Stimulated activated CD4-positive, alpha-beta T cell treated with anti-CD3 and anti-CD28 coated beads, TNF-alpha, amount 100 ng/mL, for 1 hour (primary cell): ENCODE measurements around the gene NDUFS8.

Source experiments
- DNase-seq, 3 donors: peaks; one replicate each; pipeline ENCODE4 v3.0.0-alpha.2; 2020; ENCODE audit warnings: low read depth in 3 of 3, low spot score in 1 of 3

The NDUFS8 gene

DNA sequence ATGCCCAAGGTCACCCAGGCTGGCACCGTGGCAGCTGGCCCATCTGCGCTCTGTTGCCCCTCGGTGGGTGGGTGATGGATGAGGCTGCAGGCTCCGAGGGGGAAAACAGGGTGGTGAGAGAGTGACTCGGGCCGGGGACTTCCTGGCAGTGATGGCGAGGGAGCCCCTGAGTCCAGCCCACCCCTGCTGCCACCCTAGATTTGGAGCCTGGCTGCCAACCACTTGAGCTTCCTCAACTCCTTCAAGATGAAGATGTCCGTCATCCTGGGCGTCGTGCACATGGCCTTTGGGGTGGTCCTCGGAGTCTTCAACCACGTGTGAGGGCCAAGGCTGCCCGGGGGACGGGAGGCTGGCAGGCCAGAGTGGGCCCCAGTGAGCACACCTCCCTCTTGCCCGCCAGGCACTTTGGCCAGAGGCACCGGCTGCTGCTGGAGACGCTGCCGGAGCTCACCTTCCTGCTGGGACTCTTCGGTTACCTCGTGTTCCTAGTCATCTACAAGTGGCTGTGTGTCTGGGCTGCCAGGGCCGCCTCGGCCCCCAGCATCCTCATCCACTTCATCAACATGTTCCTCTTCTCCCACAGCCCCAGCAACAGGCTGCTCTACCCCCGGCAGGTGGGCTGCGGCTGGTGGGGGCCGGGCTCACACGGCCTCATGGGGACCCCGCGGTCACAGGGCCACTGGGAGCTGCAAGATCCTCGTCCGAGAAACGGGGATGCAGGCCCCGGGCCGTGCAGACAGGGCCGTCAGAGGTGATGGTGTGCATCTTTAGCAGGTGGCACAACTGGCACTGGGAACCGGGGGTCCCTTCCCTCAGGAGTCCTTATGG is 18.4 kb downstream of the NDUFS8 start:
- no peak for DNase-seq

DNA sequence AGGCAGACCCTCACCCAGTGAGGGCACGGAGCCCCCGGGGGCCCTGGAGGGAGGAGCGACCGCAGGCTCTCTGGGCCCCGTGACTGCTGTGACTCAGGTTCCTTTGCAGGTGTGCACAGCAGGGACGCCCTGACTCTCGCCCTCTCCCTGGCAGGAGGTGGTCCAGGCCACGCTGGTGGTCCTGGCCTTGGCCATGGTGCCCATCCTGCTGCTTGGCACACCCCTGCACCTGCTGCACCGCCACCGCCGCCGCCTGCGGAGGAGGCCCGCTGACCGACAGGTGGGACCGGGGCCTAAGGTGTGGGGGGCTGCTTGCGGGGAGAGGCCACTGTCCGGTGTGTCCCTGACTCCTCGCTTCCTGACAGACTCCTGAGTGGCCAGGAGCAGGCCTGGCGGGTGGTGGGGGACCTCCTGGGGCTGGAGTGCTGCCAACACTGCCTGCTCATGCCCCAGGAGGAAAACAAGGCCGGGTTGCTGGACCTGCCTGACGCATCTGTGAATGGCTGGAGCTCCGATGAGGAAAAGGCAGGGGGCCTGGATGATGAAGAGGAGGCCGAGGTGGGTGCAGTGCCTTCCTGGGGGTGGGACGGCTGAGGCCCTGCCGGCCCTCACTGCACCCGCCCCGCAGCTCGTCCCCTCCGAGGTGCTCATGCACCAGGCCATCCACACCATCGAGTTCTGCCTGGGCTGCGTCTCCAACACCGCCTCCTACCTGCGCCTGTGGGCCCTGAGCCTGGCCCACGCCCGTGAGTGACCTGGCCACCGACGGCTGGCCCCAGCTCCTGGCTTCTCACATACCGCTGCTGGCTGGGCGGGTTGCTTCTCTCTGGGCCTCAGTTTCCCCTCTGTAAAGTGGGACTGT is 19.3 kb downstream of the NDUFS8 start:
- DNase-seq, result no peak

DNA sequence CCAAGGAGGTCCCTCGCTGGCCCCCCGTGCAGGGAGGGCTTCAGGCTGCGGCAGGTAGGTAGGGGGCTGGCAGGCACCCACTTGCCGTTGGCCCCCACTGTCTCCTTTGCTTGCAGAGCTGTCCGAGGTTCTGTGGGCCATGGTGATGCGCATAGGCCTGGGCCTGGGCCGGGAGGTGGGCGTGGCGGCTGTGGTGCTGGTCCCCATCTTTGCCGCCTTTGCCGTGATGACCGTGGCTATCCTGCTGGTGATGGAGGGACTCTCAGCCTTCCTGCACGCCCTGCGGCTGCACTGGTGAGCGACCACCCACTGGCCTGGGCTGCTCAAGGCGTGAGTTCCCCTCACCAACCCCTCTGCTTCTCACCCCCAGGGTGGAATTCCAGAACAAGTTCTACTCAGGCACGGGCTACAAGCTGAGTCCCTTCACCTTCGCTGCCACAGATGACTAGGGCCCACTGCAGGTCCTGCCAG is 19.9 kb downstream of the NDUFS8 start:
- DNase-seq, result no peak

DNA sequence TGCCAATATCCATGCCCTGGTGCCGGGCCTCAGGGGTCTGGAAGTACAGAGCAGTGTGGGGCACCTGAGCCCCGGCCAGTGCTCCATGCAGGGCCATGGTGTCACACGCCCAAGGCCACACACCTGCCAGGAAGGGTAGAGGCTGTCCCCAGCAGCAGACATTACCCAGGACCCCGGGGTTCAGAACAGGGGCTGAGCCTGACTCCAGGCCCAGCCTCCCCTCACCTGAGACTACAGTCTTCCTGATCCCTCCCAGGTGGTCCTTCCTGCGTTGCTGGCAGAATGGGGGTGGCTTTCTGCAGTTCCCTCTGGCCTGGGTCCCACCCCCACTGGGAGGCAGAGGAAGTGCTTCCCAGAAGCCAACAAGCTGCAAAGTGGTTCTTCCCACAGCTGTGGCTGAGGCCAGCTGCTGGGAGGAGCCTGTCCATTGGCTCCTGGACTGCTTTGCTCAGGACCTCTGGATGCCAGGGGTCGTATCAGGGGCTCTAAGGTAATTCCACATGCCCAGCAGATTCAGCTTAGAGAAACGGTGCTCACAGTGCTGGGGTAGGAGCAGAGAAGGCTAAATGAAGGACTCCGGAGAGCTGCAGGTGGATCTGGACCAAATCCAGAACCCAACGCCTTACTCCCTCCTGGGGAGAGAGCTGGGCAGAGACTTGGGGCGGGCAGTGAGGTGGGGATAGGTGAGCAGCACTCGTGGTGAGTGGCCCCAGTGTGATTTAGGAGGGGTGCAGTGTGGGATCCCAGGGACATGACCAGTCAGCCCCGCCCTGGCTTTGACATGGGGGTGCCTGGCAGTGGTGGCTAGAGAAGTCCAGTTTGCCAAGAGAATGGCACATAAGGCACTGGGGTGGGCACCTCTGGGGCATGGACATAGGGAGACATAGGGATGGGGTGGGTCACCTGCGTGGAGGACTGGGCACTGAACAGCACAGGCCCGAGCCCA is 21.0 kb downstream of the NDUFS8 start:
- DNase-seq, result no peak

DNA sequence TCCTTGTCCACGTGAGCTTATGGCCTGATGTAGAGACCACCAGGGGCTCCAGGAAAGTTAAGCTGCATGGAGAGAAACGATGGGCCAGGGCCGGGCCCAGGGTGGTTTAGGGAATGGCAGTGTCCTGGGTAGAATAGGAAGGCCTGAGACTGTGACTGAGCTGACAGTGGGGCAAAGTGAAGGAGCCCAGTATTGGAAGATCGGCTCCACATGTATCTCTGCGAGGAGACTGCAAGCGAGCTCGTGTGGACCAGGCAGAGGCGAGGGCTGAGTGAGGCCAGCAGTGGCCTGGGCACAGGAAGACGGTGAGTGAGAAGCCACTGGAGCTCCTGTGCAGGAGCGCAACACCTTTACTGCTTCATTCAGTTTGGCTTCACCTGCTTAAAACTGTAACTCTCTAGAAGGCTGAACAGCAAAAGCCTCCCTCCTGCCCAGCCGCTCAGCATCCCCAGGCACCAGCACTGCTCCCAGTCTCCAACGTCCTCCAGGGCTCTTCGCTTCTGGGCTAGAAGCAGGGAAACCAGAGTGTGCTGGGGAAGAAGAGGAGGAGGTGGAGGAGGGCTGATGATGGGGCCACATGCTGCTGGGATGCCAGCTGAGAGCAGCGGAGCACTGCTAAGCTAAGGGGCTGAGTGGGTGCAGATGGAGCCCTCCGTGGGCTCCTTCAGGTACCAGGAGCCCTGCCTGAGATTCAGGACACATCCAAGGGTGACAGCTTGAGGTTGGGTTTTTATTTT is 21.8 kb downstream of the NDUFS8 start:
- no peak for DNase-seq

DNA sequence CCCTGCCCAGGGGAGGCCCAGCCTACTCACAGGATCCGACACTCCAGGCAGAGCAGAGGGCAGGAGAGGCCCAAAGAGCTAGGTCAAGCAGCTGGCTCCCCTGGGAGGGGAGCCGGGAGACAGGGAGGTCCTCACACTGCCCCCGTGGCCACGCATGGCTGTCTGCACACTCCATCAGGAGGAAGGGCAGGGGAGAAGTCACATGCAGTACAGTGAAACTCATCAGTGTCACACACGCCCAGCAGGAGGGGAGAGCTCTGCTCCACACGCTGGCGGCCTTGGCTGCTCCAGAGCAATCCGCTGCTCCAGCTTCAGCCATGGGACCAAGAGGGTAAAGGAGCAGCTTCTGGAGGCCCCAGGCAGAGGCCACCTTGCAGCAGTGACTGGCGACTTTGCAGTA is 22.6 kb downstream of the NDUFS8 start:
- no peak for DNase-seq

DNA sequence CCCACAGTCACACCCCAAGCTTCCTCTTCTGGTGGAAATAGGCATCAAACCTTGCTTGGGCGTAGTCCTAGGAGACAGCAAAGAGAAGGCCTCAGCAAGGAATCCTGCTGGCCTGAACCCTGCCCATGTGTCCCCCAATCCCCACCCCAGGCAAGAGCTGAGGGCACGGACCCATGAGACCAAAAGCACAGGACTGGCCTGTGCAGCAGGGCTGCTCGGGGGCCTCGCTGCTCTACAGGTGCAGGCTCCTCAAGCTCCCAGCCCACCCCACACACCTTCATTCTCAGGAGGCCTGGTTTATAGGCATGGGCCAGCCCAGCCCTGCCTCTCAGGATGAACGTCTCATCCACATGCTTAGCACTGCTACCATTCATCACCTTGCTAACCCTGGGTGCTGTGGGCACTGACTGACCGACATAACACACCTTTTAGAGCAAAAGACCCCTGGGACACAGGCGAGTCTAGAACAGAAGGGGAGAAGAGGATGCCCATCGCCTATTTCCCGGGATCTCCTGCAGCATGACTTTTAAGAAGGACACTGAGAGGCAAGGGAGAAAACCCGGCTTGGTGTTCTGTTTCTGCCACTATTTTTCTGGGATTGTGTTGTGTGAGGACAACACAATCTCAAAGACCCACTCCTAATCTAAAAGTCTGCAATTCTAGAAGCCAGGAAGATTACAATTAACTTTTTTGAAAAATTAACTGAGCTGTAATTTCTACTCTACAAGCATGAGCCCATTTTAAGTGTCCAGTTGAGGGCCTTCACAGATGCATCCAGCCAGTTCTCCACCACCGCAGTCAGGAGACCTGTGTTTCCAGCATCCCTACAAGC is 23.7 kb downstream of the NDUFS8 start:
- DNase-seq, result no peak

DNA sequence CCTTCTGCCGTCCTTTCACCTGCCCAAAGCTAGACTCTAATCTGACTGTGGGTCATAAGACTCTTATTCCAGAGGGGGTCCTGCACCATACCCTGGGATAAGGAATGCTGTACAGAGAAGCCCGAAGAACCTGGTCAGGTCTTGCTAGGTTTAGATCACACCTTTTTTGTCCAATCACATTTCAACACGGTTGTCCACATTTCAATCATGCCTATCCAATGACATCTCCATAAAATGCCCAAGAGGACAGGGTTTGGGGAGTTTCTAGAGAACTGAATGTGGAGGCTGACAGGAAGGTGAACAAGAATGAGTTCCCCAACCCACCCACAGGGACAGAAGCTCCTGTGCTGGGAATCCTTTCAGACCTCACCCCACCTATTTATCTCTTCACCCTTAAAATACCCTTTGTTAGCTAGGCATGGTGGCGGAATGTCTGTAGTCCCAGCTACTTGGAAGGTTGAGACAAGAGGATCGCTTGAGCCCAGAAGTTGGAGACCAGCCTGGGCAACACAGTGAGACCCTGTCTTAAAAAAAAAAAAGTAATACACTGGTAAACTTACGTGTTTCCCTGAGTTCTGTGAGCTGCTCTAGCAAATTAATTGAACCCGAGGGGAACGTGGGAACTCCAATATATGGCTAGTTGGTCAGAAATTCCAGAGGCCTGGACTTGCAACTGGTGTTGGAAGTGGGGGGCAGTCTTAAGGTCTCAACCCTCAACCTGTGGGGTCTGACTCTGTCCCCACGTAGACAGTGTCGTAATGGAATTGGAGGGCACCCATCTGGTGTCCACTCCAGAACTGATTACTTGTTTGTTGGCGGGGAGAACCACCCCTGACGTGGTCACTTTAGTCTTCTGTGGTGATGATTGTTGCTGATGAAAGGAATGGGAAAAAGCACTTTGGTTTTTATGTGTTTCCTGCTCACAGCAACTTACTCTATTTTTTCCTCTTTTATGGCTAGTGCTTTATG is 26.1 kb downstream of the NDUFS8 start:
- DNase-seq, result no peak

DNA sequence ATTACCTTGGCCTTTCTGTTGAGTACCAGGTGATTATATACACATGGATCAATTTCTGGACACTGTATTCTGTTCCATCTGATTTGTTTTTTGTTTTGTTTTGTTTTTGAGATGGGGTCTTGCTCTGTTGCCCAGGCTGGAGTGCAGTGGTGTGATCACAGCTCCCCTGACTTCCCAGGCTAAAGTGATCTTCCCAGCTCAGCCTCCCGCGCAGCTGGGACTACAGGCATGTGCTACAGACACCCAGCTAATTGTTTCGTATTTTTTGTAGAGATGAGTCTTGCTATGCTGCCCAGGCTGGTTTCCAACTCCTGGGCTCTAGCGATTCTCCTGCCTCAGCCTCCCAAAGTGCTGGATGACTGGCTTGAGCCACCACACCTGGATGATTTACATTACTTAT is 27.3 kb downstream of the NDUFS8 start:
- DNase-seq, result no peak

DNA sequence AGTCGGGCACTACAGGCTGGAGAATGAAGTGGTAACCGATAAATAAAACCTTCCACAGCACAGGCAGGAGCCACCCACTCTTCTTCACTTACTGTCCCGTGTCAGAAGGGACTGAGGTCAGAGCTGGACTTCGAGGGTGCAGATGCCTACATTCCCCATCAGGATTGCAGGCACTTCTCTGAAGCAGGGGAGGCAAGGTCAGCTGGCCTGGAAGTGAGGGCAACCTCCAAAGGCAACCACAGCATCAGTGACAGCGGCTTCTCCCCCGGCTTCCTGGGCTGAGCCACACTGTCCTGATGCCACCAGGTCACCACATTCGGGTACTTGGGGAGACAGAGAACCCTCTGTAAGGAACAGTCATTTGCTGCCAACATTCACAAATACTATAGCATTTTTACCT is 31.0 kb downstream of the NDUFS8 start:
- DNase-seq, result no peak

DNA sequence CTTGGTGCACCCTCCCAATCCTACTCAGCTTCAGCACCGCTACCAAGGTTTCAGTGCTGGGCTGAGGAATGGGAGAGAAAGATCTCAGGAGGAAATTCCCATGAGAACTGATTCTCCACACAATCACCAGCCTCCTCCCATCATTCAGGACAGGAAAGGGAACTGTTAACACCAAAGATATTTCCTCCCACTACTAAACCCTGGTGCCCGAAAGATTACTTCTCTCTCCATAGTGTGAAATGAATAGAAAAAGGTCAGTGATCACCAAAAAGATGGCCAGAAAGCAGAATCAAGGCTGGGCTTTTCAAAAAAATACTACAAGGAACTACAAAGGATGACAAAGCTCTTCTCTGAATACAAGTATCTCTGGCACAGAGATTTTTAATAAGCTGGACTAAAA is 34.4 kb downstream of the NDUFS8 start:
- no peak for DNase-seq

DNA sequence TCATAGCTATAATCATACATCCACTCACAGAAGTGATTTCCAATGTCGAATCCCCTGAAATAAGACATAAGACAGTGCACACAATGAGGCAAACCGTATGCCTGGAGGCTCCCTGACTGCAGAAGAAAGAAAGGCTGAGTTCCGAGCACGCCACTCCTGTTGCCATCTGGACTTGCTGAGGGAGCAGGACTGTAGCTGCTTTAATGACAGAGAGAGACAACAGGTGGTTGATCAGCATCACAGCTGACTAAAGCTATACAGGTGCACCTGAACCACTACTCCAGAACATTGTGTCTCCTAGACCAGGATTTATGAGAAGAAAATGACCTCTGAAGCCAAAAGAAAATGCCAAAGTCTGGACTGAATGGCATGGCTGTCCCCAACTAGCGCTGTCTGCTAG is 35.4 kb downstream of the NDUFS8 start:
- no peak for DNase-seq

DNA sequence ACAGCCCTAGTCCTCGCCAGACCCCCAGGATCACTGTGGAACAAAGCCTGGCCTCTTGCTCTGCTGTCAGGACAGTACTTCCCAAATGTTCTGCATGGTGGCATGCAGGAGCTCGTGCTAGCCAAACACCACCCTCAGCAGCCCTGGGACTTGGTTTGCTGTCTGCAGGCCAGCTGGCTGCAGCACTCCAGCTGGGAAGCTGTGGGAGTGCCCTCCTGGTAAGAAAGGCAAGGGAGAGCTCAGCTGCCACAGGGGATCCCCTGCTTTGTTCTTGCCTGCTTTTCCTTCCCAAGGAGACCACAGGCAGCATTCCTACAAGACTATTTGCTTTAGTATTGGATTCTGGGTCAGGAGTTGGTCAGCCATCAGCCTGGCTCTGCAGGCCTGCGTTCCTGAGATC is 36.3 kb downstream of the NDUFS8 start:
- DNase-seq, result no peak

DNA sequence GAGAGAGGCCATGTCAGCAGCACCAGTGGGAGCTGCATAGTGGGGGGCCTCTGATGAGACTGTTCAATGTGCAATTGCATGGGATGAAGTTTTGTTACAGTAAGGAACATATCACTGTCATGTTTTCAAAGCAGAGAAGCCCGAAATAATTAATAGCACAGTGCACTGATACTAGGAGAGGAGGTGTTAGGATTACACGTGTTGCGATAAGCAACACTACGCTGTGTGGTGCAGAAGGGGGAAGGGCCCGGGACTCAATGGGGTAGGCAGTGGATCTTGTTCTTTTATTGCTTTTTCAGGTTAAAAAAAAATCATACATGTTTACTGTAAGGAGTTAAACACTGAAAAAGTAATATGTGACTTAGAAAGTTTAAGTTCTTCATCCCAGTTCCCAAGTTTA is 37.5 kb downstream of the NDUFS8 start:
- no peak for DNase-seq

DNA sequence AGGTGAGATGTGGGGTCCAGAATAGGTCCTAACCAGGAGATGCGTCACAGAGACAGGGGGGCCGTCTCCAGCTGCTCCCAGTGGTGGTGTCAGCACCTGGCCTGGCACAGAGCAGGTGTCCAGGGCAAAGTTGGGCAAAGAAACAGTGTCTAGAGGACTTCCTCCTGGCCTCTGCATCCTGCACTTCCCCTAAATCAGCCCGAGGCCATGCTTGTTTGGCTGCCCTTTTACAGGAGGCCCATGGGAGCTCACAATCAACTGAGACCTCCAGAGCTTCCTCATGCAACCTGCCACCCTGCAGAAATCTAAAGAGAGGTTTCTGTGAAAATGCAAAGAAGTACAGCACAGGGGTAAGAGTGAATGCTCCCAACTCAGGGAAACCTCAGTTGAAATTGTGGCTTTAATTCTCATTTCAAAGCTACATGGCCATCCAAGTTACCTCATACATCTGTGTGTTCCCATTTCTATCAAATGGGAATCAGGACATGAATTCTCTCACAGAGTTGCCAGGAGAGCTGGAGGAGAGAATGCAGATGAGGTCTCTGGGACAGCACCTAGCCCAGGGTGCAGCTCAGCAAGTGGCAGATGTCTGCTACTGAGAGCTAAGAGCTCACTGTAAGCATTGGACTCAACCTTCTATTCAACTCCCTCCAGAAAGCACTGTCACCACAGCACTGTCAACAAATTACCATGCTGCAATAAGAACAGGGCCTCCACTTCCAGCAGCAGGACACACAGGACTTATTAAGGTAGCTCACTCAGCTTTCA is 41.0 kb downstream of the NDUFS8 start:
- no peak for DNase-seq

DNA sequence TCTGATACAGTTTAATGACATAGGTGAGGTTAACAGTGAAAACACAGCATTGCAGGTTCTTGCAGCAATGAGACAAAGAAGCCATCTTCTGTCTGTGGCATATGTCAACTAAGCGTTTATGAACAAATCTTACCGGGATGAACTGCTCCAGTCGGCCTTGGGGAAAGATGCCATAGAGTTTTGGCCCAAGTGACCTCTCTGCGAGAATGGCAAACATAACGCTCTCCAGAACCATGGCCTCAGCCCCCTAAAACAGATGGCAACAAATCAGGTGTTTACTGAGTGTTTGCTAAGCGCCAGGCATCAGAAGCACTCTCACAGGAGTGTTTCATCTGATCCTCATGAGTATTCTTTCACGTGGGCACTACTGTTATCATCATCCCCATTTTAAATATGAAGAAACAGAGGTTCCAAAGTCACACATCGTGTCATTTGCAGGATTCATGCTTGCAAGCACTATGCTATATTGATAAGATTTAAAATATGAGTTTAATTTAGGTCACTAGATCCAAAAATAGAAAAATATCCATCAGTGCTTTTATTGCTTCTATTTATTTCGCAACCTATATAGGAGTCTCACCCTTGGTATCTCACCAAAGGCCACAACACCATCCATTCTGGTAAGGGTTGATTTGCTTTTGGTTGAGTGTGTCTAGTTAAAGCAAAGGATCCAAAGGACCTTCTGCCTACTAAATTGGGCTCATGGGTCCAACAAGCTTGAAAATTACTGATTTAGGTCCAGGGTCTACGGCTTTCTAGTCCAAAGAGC is 44.3 kb downstream of the NDUFS8 start:
- DNase-seq, result no peak
